HUES64 (cell line): ENCODE measurements around the gene IQCK.

Experiments
- H3K27ac ChIP-seq: 2 replicates; pipeline ENCODE4 v1.7.0; 2013; ENCODE audit warnings: low read depth, low read length, inconsistent platforms
- H3K27me3 ChIP-seq: 2 replicates; pipeline ENCODE4 v1.6.1; 2013; ENCODE audit warnings: mild to moderate bottlenecking, low read length; ENCODE audit not compliant: insufficient read depth
- H3K36me3 ChIP-seq: 2 replicates; pipeline ENCODE4 v1.6.1; 2013; ENCODE audit warnings: mild to moderate bottlenecking, low read length; ENCODE audit not compliant: insufficient read depth
- H3K4me1 ChIP-seq: 2 replicates; pipeline ENCODE4 v1.6.1; 2013; ENCODE audit warnings: mild to moderate bottlenecking, low read length, moderate library complexity; ENCODE audit not compliant: insufficient read depth
- H3K4me3 ChIP-seq: 2 replicates; pipeline ENCODE4 v1.5.1; 2013; ENCODE audit warnings: mild to moderate bottlenecking, low read length, moderate library complexity
- H3K9ac ChIP-seq: 2 replicates; pipeline ENCODE4 v1.6.1; 2013; ENCODE audit warnings: mild to moderate bottlenecking, low read depth, low read length
- H3K9me3 ChIP-seq: 2 replicates; pipeline ENCODE4 v1.6.1; 2013; ENCODE audit warnings: low read depth, low read length; ENCODE audit not compliant: insufficient read depth
- WGBS: fragments of 150-250, 120-280 bp; methylation state at CpG from one replicate; pipeline ENCODE4 v1.1.7; 2013; ENCODE audit warnings: missing lambda C conversion rate; 5-methylcytosine and 5-hydroxymethylcytosine counted together

The IQCK gene

GRCh38 chr16:19890901-19891300 lies 172.8 kb downstream of the IQCK start:
- Histone ChIP-seq H3K4me3 (no peak overlapping the region), H3K9me3 (no peaks in the 10 kb centered on the region), H3K27me3 (peaks cover under 1% of the 10 kb centered on the region; the same call in 1 of the 2 replicates), H3K9ac (no peak overlapping the region), H3K4me1 (no peaks in the 10 kb centered on the region), H3K36me3 (no peaks in the 10 kb centered on the region), H3K27ac (no peak overlapping the region)
- 98% methylated on average over 3 of the region's 3 CpGs for WGBS

- Histone ChIP-seq H3K27me3 (no peaks in the 10 kb centered on the region), H3K27ac (no peak overlapping the region), H3K4me1 (no peaks in the 10 kb centered on the region), H3K4me3 (no peak overlapping the region), H3K9ac (no peak overlapping the region), H3K9me3 (no peaks in the 10 kb centered on the region), H3K36me3 (no peaks in the 10 kb centered on the region)
- 95% methylated on average over 12 of the region's 12 CpGs for WGBS
Observed at GRCh38 chr16:19892902-19893301, 174.8 kb downstream of the IQCK start.

GRCh38 chr16:19894586-19894985 lies 176.5 kb downstream of the IQCK start:
- Histone ChIP-seq H3K9me3 (no peaks in the 10 kb centered on the region), H3K27ac (no peak overlapping the region), H3K36me3 (no peaks in the 10 kb centered on the region), H3K27me3 (no peaks in the 10 kb centered on the region), H3K4me3 (no peak overlapping the region), H3K9ac (no peak overlapping the region), H3K4me1 (peaks cover 4% of the 10 kb centered on the region; the same call in 1 of the 2 replicates)
- WGBS: 94% methylated on average over 7 of the region's 7 CpGs

GRCh38 chr16:19896951-19897350 lies 178.9 kb downstream of the IQCK start:
- Histone ChIP-seq H3K4me3 (no peak overlapping the region), H3K36me3 (no peaks in the 10 kb centered on the region), H3K9ac (no peak overlapping the region), H3K27me3 (no peaks in the 10 kb centered on the region), H3K27ac (no peak overlapping the region), H3K9me3 (no peaks in the 10 kb centered on the region), H3K4me1 (peaks cover 4% of the 10 kb centered on the region; the same call in 1 of the 2 replicates)
- whole genome bisulfite sequencing: 89% methylated on average over 5 of the region's 5 CpGs

- no peak overlapping the region for H3K9ac ChIP-seq
- peaks cover 4% of the 10 kb centered on the region; the same call in 1 of the 2 replicates for H3K4me1 ChIP-seq
- H3K27ac ChIP-seq: no peak overlapping the region
- H3K27me3 ChIP-seq: no peaks in the 10 kb centered on the region
- no peaks in the 10 kb centered on the region for H3K36me3 ChIP-seq
- WGBS: 79% methylated on average over 5 of the region's 5 CpGs
- no peaks in the 10 kb centered on the region for H3K9me3 ChIP-seq
- no peak overlapping the region for H3K4me3 ChIP-seq
Observed at GRCh38 chr16:19898166-19898565, 180.1 kb downstream of the IQCK start.

- Histone ChIP-seq H3K4me1 (peaks cover 4% of the 10 kb centered on the region; the same call in 1 of the 2 replicates), H3K4me3 (no peak overlapping the region), H3K27me3 (no peaks in the 10 kb centered on the region), H3K27ac (no peak overlapping the region), H3K36me3 (no peaks in the 10 kb centered on the region), H3K9ac (no peak overlapping the region), H3K9me3 (no peaks in the 10 kb centered on the region)
- 22% methylated on average over 13 of the region's 13 CpGs for WGBS
Observed at GRCh38 chr16:19898924-19899604, 181.0 kb downstream of the IQCK start.

DNA sequence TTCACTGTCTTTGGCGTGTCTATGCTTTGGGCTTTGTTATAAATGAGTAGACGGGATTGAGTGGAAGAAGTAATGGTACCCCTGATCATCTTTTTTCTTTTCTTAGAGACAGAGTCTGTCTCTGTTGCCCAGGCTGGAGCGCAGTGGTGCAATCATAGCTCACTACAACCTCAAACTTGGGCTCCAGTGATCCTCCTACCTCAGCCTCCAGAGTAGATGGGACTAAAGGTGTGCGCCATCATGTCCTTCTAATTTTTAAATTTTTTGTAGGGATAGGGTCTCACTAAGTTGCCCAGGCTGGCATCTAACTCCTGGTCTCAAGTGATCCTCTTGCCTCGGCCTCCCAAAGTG lies 181.5 kb downstream of the IQCK start:
- Histone ChIP-seq H3K27ac (no peak overlapping the region), H3K36me3 (no peaks in the 10 kb centered on the region), H3K9ac (no peak overlapping the region), H3K4me1 (peaks cover 4% of the 10 kb centered on the region; the same call in 1 of the 2 replicates), H3K9me3 (no peaks in the 10 kb centered on the region), H3K27me3 (no peaks in the 10 kb centered on the region), H3K4me3 (no peak overlapping the region)
- WGBS: 76% methylated on average over 5 of the region's 5 CpGs

DNA sequence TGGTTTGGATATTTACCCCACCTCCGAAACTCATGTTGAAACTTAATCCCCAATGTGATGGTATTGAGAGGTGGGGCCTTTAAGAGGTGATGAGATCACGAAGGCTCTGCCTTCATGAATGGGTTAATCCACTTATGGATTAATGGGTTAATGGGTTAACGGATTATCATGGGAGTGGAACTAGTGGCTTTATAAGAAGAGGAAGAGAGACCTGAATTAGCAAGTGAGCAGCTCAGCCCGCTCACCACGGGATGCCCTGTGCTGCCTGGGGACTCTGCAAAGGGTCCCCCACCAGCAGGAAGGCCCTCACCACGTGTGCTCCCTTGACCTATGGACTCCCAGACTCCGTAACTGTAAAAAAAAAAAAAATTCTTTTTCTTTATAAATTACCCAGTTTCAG lies 183.1 kb downstream of the IQCK start:
- Histone ChIP-seq H3K27me3 (no peaks in the 10 kb centered on the region), H3K9me3 (no peaks in the 10 kb centered on the region), H3K4me3 (no peak overlapping the region), H3K4me1 (peaks cover 4% of the 10 kb centered on the region; the same call in 1 of the 2 replicates), H3K27ac (no peak overlapping the region), H3K9ac (no peak overlapping the region), H3K36me3 (no peaks in the 10 kb centered on the region)
- WGBS: 85% methylated on average over 7 of the region's 7 CpGs

GRCh38 chr16:19907161-19907992 lies 189.3 kb downstream of the IQCK start:
- no peaks in the 10 kb centered on the region for H3K27me3 ChIP-seq
- H3K27ac ChIP-seq: peak overlapping the region; percentile 25; the same call in 1 of the 2 replicates
- H3K4me1 ChIP-seq: 0 out of 2 replicates have a peak, but pooled peaks cover 5% of the 10 kb centered on the region
- WGBS: 35% methylated on average over 24 of the region's 24 CpGs
- H3K36me3 ChIP-seq: no peaks in the 10 kb centered on the region
- no peak overlapping the region for H3K9ac ChIP-seq
- H3K9me3 ChIP-seq: no peaks in the 10 kb centered on the region
- H3K4me3 ChIP-seq: no peak overlapping the region
